A549 (cell line): Measurements from ENCODE around the gene CD96. TPM values are rescaled to one million over a fixed set of nuclear protein-coding genes. Genes with fewer than 3 reads are reported as not detected.
A peak's percentile ranks its signal among the peaks of the same experiment; 100 is the strongest.
"Not testable (repeated sequence)": the region's sequence is repeated elsewhere in the genome, so short reads cannot be mapped to it uniquely, and the experiment has no call there.

Experiments used
- ATAC-seq, 2 experiments: fragments of 200-7000 bp in 1 of 2; fragments of >200 bp in 1 of 2; cut with Nextera tagmentation in 1 of 2; cut with Tn5 transposase in 1 of 2; 3 replicates each; pipeline versions ENCODE4 v1.8.0 to v1.9.1; 2018 to 2020; ENCODE audit warnings: mild to moderate bottlenecking in 1 of 2, moderate library complexity in 1 of 2
- CTCF ChIA-PET: fragments of 300-600 bp; sonication (Branson Sonifier 250); formaldehyde crosslinking; extraction: SDS; loops from one replicate; lab custom pipeline; 2021; ENCODE audit warnings: antibody characterized with exemption, inconsistent platforms; lab: Yijun Ruan, JAX
- POLR2A ChIA-PET: fragments of 350-600 bp; formaldehyde crosslinking; extraction: SDS; loops from one replicate; lab custom pipeline; 2021; ENCODE audit warnings: antibody characterized with exemption, inconsistent platforms; lab: Yijun Ruan, JAX
- DNase-seq, 2 experiments: peaks; one replicate each; pipeline versions ENCODE4 v3.0.0 to v3.0.0-alpha.2; 2011 to 2016; ENCODE audit warnings: low read depth in 1 of 2, low spot score in 1 of 2
- FAIRE-seq: peaks from 2 replicates; lab custom pipeline; 2011; peaks lifted over from hg19 to GRCh38; lab: Jason Lieb, UNC
- H3K27ac ChIP-seq, 2 experiments: fragments of >200 bp; sonication (Bioruptor Twin); formaldehyde crosslinking; 3 replicates each; pipeline ENCODE4 v1.5.1; 2016 to 2017
- H3K4me1 ChIP-seq: fragments of >200 bp; sonication (Bioruptor Twin); formaldehyde crosslinking; 3 replicates; pipeline ENCODE4 v1.6.1; 2016
- H3K4me2 ChIP-seq: fragments of >200 bp; sonication (Bioruptor Twin); formaldehyde crosslinking; 3 replicates; pipeline ENCODE4 v1.6.1; 2016
- H3K4me3 ChIP-seq: fragments of >200 bp; sonication (Bioruptor Twin); formaldehyde crosslinking; 3 replicates; pipeline ENCODE4 v1.5.1; 2016
- H3K9me3 ChIP-seq: fragments of >200 bp; sonication (Bioruptor Twin); formaldehyde crosslinking; 3 replicates; pipeline ENCODE4 v1.6.1; 2016
- BHLHE40 ChIP-seq: IDR thresholded peaks from 2 replicates; pipeline ENCODE4 v1.6.1; 2012; ENCODE audit warnings: low read depth, low read length, inconsistent platforms
- E2F6 ChIP-seq: IDR thresholded peaks from 2 replicates; pipeline ENCODE4 v1.6.1; 2012; ENCODE audit warnings: low read depth, borderline replicate concordance
- ELK1 ChIP-seq: fragments of 150-350 bp; IDR thresholded peaks from 2 replicates; pipeline ENCODE4 v1.6.1; 2014; ENCODE audit warnings: low read depth, mild to moderate bottlenecking, low read length
- HDAC2 ChIP-seq: fragments of 200-600 bp; sonication (generic); IDR thresholded peaks from 2 replicates; pipeline ENCODE4 v1.6.1; 2016
- HOXA7 ChIP-seq: fragments of 250-450 bp; sonication (Bioruptor Pico); IDR thresholded peaks from 2 replicates; pipeline ENCODE4 v1.5.0; 2020; ENCODE audit warnings: mild to moderate bottlenecking, moderate library complexity
- MAFK ChIP-seq: fragments of 450-650 bp; IDR thresholded peaks from 2 replicates; pipeline ENCODE4 v1.6.1; 2014; ENCODE audit not compliant: partially characterized antibody
- POLR2AphosphoS2 ChIP-seq: conservative IDR thresholded peaks from 2 replicates; pipeline ENCODE4 v1.6.1; 2012; ENCODE audit warnings: low read length, improper control_type of control experiment, inconsistent platforms
- RAD21 ChIP-seq, 2 experiments: fragments of >200 bp in 1 of 2; sonication (Bioruptor Twin) in 1 of 2; formaldehyde crosslinking in 1 of 2; IDR thresholded peaks in 1 of 2; conservative IDR thresholded peaks in 1 of 2; 2 replicates in 1 of 2; 3 replicates in 1 of 2; pipeline ENCODE4 v1.6.1; 2012 to 2018; ENCODE audit warnings: inconsistent platforms in 1 of 2
- TP53 ChIP-seq: fragments of 250-450 bp; sonication (Bioruptor Pico); IDR thresholded peaks from 2 replicates; pipeline ENCODE4 v1.5.0; 2021; ENCODE audit warnings: mild to moderate bottlenecking, moderate library complexity
- ZFP36 ChIP-seq: fragments of 450-650 bp; IDR thresholded peaks from 2 replicates; pipeline ENCODE4 v1.6.1; 2014; ENCODE audit warnings: borderline replicate concordance; ENCODE audit not compliant: partially characterized antibody
- WGBS: methylation state at CpG from one replicate; pipeline ENCODE4 v1.1.6; 2017; ENCODE audit errors: missing lambda C conversion rate; 5-methylcytosine and 5-hydroxymethylcytosine counted together
- polyA plus RNA-seq, 4 experiments: library from polyadenylated mRNA; depleted of rRNA in 3 of 4; stranded (reverse); fragments of >200 nt; fragmentation: RNase III in 1 of 4; extraction: RNeasy Plus Mini Kit Qiagen cat#74134 plus additional on column Dnase treatment in 1 of 4; gene quantifications; 2 replicates in 3 of 4; 3 replicates in 1 of 4; pipeline ENCODE4 v1.2.3, GENCODE V29; 2011 to 2017
- TF ChIP-seq, protein P1 (sequence below): fragments of >200 bp; sonication (Bioruptor Twin); formaldehyde crosslinking; IDR thresholded peaks from 3 replicates; pipeline ENCODE4 v1.5.1; 2016
- TF ChIP-seq, protein P2 (sequence below): fragments of >200 bp; sonication (Bioruptor Twin); formaldehyde crosslinking; IDR thresholded peaks from 2 replicates; pipeline ENCODE4 v1.6.1; 2016

Gene CD96
- polyA plus RNA-seq, 2 of the 4 experiments (the other 2 are of a cell fraction) = not detected

DNA sequence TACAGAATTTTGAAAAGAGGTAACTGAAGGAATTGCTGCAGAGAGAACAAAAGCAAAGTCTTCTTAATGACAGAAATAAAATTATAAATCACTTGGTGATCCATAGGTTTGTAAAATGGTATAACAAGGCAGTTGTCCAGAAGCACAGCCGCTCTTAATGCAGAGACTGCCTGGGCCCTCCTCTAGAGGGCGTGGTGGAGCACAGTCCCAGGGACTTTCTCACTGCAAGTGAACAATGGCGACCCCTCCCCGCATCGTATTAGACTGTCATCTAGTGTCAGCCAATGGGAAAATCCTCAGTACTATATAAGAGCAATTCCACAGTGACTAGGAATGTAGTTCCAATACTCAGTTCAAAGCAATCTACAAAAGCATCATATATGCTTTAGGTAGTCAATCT is 79.5 kb downstream of the CD96 start:
- Histone ChIP-seq H3K27ac (no peak overlapping the region), H3K4me3 (no peak overlapping the region), H3K4me1 (peaks cover 14% of the 10 kb centered on the region; the same call in 1 of the 3 replicates), H3K9me3 (no peaks in the 10 kb centered on the region), H3K4me2 (no peak overlapping the region)
- WGBS = 38% methylated on average over 5 of the region's 5 CpGs
- ATAC-seq (peak in 1 of 2 experiments; percentile 80; a peak in 3 of 6 replicates), DNase-seq (peak in 1 of 2 experiments; percentile 57), FAIRE-seq (no peak)
- CTCF ChIA-PET = no interaction called here
- TF ChIP-seq, protein P1, sequence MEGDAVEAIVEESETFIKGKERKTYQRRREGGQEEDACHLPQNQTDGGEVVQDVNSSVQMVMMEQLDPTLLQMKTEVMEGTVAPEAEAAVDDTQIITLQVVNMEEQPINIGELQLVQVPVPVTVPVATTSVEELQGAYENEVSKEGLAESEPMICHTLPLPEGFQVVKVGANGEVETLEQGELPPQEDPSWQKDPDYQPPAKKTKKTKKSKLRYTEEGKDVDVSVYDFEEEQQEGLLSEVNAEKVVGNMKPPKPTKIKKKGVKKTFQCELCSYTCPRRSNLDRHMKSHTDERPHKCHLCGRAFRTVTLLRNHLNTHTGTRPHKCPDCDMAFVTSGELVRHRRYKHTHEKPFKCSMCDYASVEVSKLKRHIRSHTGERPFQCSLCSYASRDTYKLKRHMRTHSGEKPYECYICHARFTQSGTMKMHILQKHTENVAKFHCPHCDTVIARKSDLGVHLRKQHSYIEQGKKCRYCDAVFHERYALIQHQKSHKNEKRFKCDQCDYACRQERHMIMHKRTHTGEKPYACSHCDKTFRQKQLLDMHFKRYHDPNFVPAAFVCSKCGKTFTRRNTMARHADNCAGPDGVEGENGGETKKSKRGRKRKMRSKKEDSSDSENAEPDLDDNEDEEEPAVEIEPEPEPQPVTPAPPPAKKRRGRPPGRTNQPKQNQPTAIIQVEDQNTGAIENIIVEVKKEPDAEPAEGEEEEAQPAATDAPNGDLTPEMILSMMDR = peak; percentile 41; the same call in 2 of the 3 replicates
- TF ChIP-seq HOXA7 (CRISPR knock-in tag) (no peak), ELK1 (no peak), RAD21 (conservative IDR thresholded peaks at IDR 0.05 in 1 of 2, IDR thresholded peaks at IDR 0.05 in 1 of 2) (peak in 1 of 2 experiments; percentile 37; a peak in 2 of 5 replicates), BHLHE40 (no peak), ZFP36 (no peak), E2F6 (no peak)
- POLR2A ChIA-PET = no interaction called here

GRCh38 chr3:111627092-111627491 is 85.1 kb downstream of the CD96 start:
- Histone ChIP-seq H3K4me1 (no peaks in the 10 kb centered on the region), H3K9me3 (peaks cover 4% of the 10 kb centered on the region; the same call in 1 of the 3 replicates), H3K4me3 (no peak overlapping the region), H3K27ac (peak overlapping the region in 1 of 2 experiments; percentile 3; a peak in 1 of 6 replicates), H3K4me2 (no peak overlapping the region)
- POLR2A ChIA-PET = no interaction called here
- no peak for TF ChIP-seq HDAC2
- no peak for TF ChIP-seq POLR2AphosphoS2
- no peak for TF ChIP-seq TP53 (CRISPR knock-in tag)
- no peak for TF ChIP-seq BHLHE40
- TF ChIP-seq, protein P2, sequence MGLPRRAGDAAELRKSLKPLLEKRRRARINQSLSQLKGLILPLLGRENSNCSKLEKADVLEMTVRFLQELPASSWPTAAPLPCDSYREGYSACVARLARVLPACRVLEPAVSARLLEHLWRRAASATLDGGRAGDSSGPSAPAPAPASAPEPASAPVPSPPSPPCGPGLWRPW = no peak
- 48% methylated on average over 2 of the region's 2 CpGs for WGBS
- FAIRE-seq = no peak
- CTCF ChIA-PET = interaction anchor here (1.0 to 1.2 kb wide), 2 partner anchors 10 to 49 kb away, joined by 3 to 7 read pairs; no protein-coding TSS in a partner anchor
- no peak for ATAC-seq
- no peak for DNase-seq

- FAIRE-seq, H3K9me3 ChIP-seq, H3K4me3 ChIP-seq, H3K27ac ChIP-seq, ATAC-seq, POLR2A ChIA-PET, DNase-seq, H3K4me1 ChIP-seq, H3K4me2 ChIP-seq: not testable (repeated sequence)
- WGBS = 58% methylated on average over 1 of the region's 1 CpG
- CTCF ChIA-PET = interaction anchor here (0.8 kb wide), 1 partner anchor 22 kb away, joined by 3 read pairs; no protein-coding TSS in a partner anchor
Observed at GRCh38 chr3:111629018-111629417, 87.0 kb downstream of the CD96 start.

DNA sequence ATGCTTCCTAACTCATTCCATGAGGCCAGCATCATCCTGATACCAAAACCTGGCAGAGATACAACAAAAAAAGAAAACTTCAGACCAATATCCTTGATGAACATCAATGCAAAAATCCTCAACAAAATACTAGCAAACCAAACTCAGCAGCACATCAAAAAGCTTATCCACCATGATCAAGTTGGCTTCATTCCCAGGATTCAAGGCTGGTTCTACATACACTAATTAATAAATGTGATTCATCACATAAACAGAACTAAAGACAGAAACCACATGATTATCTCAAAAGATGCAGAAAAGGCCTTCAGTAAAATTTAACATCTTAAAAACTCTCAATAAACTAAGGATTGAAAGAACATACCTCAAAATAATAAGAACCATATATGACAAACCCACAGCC is 88.6 kb downstream of the CD96 start:
- H3K27ac ChIP-seq, POLR2A ChIA-PET, ATAC-seq, H3K4me1 ChIP-seq, FAIRE-seq, CTCF ChIA-PET, H3K4me3 ChIP-seq, H3K9me3 ChIP-seq, H3K4me2 ChIP-seq, DNase-seq: not testable (repeated sequence)

GRCh38 chr3:111635403-111635802 is 93.4 kb downstream of the CD96 start:
- no peaks in the 10 kb centered on the region for H3K4me1 ChIP-seq
- H3K4me3 ChIP-seq = no peak overlapping the region
- no peak for FAIRE-seq
- WGBS = 54% methylated on average over 2 of the region's 2 CpGs
- TF ChIP-seq MAFK = peak; percentile 41
- no peak for TF ChIP-seq HDAC2
- H3K27ac ChIP-seq = no peak overlapping the region
- ATAC-seq = no peak
- CTCF ChIA-PET = no interaction called here
- no peaks in the 10 kb centered on the region for H3K9me3 ChIP-seq
- POLR2A ChIA-PET = no interaction called here
- no peak for DNase-seq
- no peak overlapping the region for H3K4me2 ChIP-seq
